Measurements from ENCODE around the gene OSBP2. TPM values are rescaled to one million over a fixed set of nuclear protein-coding genes. Genes with fewer than 3 reads are reported as not detected.
A peak's percentile ranks its signal among the peaks of the same experiment; 100 is the strongest.

OSBP2 gene
- total and polyA plus RNA-seq, 2 experiments from 2014 or later, result 2.1 to 2.9 TPM

DNA sequence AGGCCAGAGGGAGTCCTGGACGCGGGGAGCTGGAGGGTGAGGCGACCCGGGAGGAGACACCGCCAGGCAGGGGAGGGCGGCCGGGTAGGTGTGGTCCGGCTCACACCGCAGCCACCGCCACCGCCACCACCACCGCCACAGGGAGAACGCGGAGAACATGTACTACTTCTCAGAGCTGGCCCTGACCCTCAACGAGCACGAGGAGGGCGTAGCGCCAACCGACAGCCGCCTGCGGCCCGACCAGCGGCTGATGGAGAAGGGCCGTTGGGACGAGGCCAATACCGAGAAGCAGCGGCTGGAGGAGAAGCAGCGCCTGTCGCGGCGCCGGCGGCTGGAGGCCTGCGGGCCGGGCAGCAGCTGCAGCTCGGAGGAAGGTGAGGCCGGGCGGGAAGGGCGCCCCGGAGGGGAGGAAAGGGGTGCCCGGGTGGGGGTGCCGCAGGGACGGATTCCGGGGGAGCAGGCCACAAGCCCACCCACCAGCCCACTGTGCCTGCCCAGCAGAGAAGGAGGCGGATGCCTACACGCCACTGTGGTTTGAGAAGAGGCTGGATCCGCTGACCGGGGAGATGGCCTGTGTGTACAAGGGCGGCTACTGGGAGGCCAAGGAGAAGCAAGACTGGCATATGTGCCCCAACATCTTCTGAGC, 211.1 kb downstream of the OSBP2 start:
- peaks cover 2% of the 10 kb centered on the region for H3K27me3 Mint-ChIP-seq (ENCODE audit: insufficient read depth, low read depth, poor library complexity)
- Histone ChIP-seq H3K36me3 (ENCODE audit: insufficient read depth) (peaks cover 22% of the 10 kb centered on the region), H3K27me3 (ENCODE audit: insufficient read depth) (no peaks in the 10 kb centered on the region), H2AFZ (no peak overlapping the region), H4K20me1 (replicated peaks; ENCODE audit: insufficient read depth) (no peaks in the 10 kb centered on the region), H3K4me2 (no peak overlapping the region), H3K27ac (ENCODE audit: low read depth) (no peak overlapping the region), H3K9me2 (ENCODE audit: insufficient read depth) (no peaks in the 10 kb centered on the region), H3K4me1 (ENCODE audit: insufficient read depth) (no peaks in the 10 kb centered on the region), H3K79me2 (replicated peaks; ENCODE audit: insufficient read depth) (no peaks in the 10 kb centered on the region), H3K4me3 (no peak overlapping the region), H3F3A (replicated peaks; ENCODE audit: low read depth) (no peaks in the 10 kb centered on the region)
- 0 out of 3 replicates have a peak, but pooled peaks cover under 1% of the 10 kb centered on the region for H3K9me3 Mint-ChIP-seq
- peak; percentile 19 for DNase-seq (ENCODE audit: low spot score)
- peaks cover 49% of the 10 kb centered on the region for H3K36me3 Mint-ChIP-seq (ENCODE audit: low read depth)
- peak; percentile 34; the same call in 1 of the 3 replicates for ATAC-seq
- H3K4me1 Mint-ChIP-seq, result no peaks in the 10 kb centered on the region
- no peak overlapping the region for H3K27ac Mint-ChIP-seq
- TF ChIP-seq POLR2AphosphoS5 (IDR thresholded peaks at IDR 0.05; ENCODE audit: low read depth) (no peak), STAT1 (IDR thresholded peaks at IDR 0.05; ENCODE audit: unreplicated experiment) (no peak), EZH2phosphoT487 (IDR thresholded peaks at IDR 0.05; ENCODE audit: unreplicated experiment) (no peak)
- H3K4me3 Mint-ChIP-seq, result no peak overlapping the region

DNA sequence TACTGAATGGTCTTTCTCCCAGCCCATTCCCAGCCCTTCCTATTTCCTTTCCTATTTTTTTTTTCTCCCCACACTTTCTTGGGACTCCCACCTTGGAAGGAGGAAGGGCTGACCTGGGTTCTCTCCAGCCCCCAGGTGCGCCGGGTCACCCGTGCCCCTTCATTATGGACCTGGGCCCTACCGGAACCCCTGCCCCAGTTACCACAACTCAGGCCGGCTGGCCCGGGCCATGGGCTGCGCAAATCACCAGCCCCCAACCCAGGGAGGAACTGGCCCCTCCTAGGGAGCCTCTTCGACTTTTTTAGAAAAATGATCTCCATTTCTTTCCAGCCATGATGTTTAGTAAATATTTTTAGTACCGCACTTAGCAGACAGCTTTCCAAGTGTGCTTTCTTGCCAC, 211.7 kb downstream of the OSBP2 start:
- Mint-ChIP-seq H3K4me3 (no peak overlapping the region), H3K27me3 (ENCODE audit: insufficient read depth, low read depth, poor library complexity) (peaks cover 2% of the 10 kb centered on the region), H3K36me3 (ENCODE audit: low read depth) (peaks cover 45% of the 10 kb centered on the region), H3K4me1 (no peaks in the 10 kb centered on the region), H3K27ac (no peak overlapping the region), H3K9me3 (no peaks in the 10 kb centered on the region)
- no peaks in the 10 kb centered on the region for H4K20me1 ChIP-seq (replicated peaks; ENCODE audit: insufficient read depth)
- no peaks in the 10 kb centered on the region for H3K79me2 ChIP-seq (replicated peaks; ENCODE audit: insufficient read depth)
- no peak overlapping the region for H3K4me3 ChIP-seq
- no peak overlapping the region for H3K4me2 ChIP-seq
- no peaks in the 10 kb centered on the region for H3K4me1 ChIP-seq (ENCODE audit: insufficient read depth)
- TF ChIP-seq, protein P1, sequence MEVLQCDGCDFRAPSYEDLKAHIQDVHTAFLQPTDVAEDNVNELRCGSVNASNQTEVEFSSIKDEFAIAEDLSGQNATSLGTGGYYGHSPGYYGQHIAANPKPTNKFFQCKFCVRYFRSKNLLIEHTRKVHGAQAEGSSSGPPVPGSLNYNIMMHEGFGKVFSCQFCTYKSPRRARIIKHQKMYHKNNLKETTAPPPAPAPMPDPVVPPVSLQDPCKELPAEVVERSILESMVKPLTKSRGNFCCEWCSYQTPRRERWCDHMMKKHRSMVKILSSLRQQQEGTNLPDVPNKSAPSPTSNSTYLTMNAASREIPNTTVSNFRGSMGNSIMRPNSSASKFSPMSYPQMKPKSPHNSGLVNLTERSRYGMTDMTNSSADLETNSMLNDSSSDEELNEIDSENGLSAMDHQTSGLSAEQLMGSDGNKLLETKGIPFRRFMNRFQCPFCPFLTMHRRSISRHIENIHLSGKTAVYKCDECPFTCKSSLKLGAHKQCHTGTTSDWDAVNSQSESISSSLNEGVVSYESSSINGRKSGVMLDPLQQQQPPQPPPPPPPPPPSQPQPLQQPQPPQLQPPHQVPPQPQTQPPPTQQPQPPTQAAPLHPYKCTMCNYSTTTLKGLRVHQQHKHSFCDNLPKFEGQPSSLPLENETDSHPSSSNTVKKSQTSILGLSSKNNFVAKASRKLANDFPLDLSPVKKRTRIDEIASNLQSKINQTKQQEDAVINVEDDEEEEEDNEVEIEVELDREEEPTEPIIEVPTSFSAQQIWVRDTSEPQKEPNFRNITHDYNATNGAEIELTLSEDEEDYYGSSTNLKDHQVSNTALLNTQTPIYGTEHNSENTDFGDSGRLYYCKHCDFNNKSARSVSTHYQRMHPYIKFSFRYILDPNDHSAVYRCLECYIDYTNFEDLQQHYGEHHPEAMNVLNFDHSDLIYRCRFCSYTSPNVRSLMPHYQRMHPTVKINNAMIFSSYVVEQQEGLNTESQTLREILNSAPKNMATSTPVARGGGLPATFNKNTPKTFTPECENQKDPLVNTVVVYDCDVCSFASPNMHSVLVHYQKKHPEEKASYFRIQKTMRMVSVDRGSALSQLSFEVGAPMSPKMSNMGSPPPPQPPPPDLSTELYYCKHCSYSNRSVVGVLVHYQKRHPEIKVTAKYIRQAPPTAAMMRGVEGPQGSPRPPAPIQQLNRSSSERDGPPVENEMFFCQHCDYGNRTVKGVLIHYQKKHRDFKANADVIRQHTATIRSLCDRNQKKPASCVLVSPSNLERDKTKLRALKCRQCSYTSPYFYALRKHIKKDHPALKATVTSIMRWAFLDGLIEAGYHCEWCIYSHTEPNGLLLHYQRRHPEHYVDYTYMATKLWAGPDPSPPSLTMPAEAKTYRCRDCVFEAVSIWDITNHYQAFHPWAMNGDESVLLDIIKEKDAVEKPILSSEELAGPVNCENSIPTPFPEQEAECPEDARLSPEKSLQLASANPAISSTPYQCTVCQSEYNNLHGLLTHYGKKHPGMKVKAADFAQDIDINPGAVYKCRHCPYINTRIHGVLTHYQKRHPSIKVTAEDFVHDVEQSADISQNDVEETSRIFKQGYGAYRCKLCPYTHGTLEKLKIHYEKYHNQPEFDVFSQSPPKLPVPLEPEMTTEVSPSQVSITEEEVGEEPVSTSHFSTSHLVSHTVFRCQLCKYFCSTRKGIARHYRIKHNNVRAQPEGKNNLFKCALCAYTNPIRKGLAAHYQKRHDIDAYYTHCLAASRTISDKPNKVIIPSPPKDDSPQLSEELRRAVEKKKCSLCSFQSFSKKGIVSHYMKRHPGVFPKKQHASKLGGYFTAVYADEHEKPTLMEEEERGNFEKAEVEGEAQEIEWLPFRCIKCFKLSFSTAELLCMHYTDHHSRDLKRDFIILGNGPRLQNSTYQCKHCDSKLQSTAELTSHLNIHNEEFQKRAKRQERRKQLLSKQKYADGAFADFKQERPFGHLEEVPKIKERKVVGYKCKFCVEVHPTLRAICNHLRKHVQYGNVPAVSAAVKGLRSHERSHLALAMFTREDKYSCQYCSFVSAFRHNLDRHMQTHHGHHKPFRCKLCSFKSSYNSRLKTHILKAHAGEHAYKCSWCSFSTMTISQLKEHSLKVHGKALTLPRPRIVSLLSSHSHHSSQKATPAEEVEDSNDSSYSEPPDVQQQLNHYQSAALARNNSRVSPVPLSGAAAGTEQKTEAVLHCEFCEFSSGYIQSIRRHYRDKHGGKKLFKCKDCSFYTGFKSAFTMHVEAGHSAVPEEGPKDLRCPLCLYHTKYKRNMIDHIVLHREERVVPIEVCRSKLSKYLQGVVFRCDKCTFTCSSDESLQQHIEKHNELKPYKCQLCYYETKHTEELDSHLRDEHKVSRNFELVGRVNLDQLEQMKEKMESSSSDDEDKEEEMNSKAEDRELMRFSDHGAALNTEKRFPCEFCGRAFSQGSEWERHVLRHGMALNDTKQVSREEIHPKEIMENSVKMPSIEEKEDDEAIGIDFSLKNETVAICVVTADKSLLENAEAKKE (CRISPR knock-in tag; IDR thresholded peaks at IDR 0.05), result no peak
- TF ChIP-seq JUNB (IDR thresholded peaks at IDR 0.05; ENCODE audit: unreplicated experiment) (no peak), EZH2 (IDR thresholded peaks at IDR 0.05; ENCODE audit: low read depth, unreplicated experiment) (no peak), ZNF114 (CRISPR knock-in tag; IDR thresholded peaks at IDR 0.05) (no peak)
- H2AFZ ChIP-seq, result no peak overlapping the region
- no peak overlapping the region for H3K27ac ChIP-seq (ENCODE audit: low read depth)
- no peaks in the 10 kb centered on the region for H3F3A ChIP-seq (replicated peaks; ENCODE audit: low read depth)
- peaks cover 28% of the 10 kb centered on the region for H3K36me3 ChIP-seq (ENCODE audit: insufficient read depth)
- H3K9me2 ChIP-seq (ENCODE audit: insufficient read depth), result no peaks in the 10 kb centered on the region
- H3K27me3 ChIP-seq (ENCODE audit: insufficient read depth), result no peaks in the 10 kb centered on the region
- ATAC-seq, result no peak
- no peak for DNase-seq (ENCODE audit: low spot score)
